HEK293T (cell line): ENCODE data around the gene PRKCH.

ENCODE experiments used
- ARNT ChIP-seq: fragments of 450-650 bp; IDR thresholded peaks from 2 replicates; pipeline ENCODE4 v1.6.1; 2017; ENCODE audit warnings: mild to moderate bottlenecking
- BHLHE40 ChIP-seq: fragments of 450-650 bp; IDR thresholded peaks from 2 replicates; pipeline ENCODE4 v1.6.1; 2016; ENCODE audit warnings: mild to moderate bottlenecking, moderate library complexity, borderline replicate concordance
- FOXA1 ChIP-seq: fragments of 450-650 bp; IDR thresholded peaks from 2 replicates; pipeline ENCODE4 v1.6.1; 2016; ENCODE audit warnings: mild to moderate bottlenecking
- FOXK2 ChIP-seq: fragments of 450-650 bp; IDR thresholded peaks from 2 replicates; pipeline ENCODE4 v1.6.1; 2016; ENCODE audit warnings: mild to moderate bottlenecking
- FOXM1 ChIP-seq: fragments of 450-650 bp; IDR thresholded peaks from 2 replicates; pipeline ENCODE4 v1.6.1; 2017; ENCODE audit warnings: mild to moderate bottlenecking, borderline replicate concordance
- HDGF ChIP-seq: fragments of 450-650 bp; IDR thresholded peaks from 2 replicates; pipeline ENCODE4 v1.6.1; 2017; ENCODE audit warnings: antibody characterized with exemption, borderline replicate concordance
- LEF1 ChIP-seq: fragments of 450-650 bp; IDR thresholded peaks from 2 replicates; pipeline ENCODE4 v1.6.1; 2017; ENCODE audit warnings: mild to moderate bottlenecking, borderline replicate concordance
- SP1 ChIP-seq: fragments of 450-650 bp; IDR thresholded peaks from 2 replicates; pipeline ENCODE4 v1.6.1; 2017
- SUZ12 ChIP-seq: fragments of 450-650 bp; IDR thresholded peaks from 2 replicates; pipeline ENCODE4 v1.6.1; 2016; ENCODE audit warnings: mild to moderate bottlenecking
- TARDBP ChIP-seq: fragments of 450-650 bp; IDR thresholded peaks from 2 replicates; pipeline ENCODE4 v1.6.1; 2016
- ZNF384 ChIP-seq: fragments of 450-650 bp; IDR thresholded peaks from 2 replicates; pipeline ENCODE4 v1.6.1; 2016

DNA sequence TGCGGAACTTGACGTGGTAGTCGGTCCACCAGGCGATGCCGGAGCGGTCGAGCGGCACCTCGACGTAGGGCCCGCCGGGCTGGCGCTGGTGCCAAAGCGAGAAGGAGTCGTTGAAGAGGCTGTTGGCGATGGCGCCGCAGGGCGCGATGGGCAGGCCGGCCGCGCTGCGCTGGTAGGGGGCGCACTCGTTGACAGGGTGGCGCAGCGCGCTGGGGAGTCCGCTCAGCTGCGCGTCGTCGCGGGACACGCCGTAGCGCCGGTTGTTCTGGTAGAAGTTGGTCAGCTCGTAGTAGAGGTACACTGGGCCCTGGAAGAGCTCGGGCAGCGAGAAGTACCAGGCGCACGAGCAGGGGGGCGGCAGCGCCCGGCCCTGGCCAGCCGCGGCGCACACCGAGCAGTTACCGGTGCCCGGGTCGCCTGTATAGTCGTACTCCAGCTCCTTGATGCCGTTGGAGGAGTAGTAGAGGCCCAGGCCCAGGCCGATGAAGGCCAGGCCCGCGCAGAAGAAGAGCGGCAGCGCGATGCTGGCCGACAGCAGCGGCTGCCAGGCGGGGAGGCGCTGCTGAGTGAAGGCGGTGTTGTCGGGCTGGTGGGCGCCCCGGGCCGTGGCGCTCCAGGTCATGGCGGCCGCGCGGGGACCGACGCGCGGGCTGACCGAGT lies 40.7 kb upstream of the PRKCH start:
- TF ChIP-seq ZNF384 (no peak), LEF1 (no peak), SP1 (no peak), FOXK2 (no peak), FOXM1 (no peak), SUZ12 (no peak), TARDBP (no peak), BHLHE40 (no peak), ARNT (no peak), FOXA1 (no peak), HDGF (no peak)
